H1 (cell line): ENCODE data around the gene KBTBD3. TPM values are rescaled to one million over a fixed set of nuclear protein-coding genes. Genes with fewer than 3 reads are reported as not detected.
A peak's percentile ranks its signal among the peaks of the same experiment; 100 is the strongest.

Experiments
- BRCA1 ChIP-seq: IDR thresholded peaks from 2 replicates; pipeline ENCODE4 v1.6.1; 2012; ENCODE audit warnings: low read depth, low read length, improper control_type of control experiment
- CHD1 ChIP-seq: IDR thresholded peaks from 2 replicates; pipeline ENCODE4 v1.6.1; 2012; ENCODE audit warnings: low read depth, low read length, improper control_type of control experiment
- CHD7 ChIP-seq: fragments of 300-600 bp; sonication (generic); IDR thresholded peaks from 2 replicates; pipeline ENCODE4 v1.7.1; 2012; ENCODE audit warnings: low read length, moderate library complexity, mild to moderate bottlenecking, inconsistent platforms; ENCODE audit not compliant: insufficient replicate concordance
- EGR1 ChIP-seq: IDR thresholded peaks from 2 replicates; pipeline ENCODE4 v1.6.1; 2011; ENCODE audit warnings: low read depth, low read length, borderline replicate concordance
- KDM1A ChIP-seq: fragments of 200-600, 300-600 bp; sonication (generic); IDR thresholded peaks from 2 replicates; pipeline ENCODE4 v1.7.1; 2016; ENCODE audit warnings: mild to moderate bottlenecking, low read length, borderline replicate concordance
- KDM5A ChIP-seq: fragments of 200-600 bp; IDR thresholded peaks from 2 replicates; pipeline ENCODE4 v1.7.1; 2012; ENCODE audit warnings: mild to moderate bottlenecking, low read length, inconsistent platforms, mixed read lengths
- PHF8 ChIP-seq: fragments of 200-600 bp; sonication (generic); conservative IDR thresholded peaks from 2 replicates; pipeline ENCODE4 v1.7.1; 2012; ENCODE audit warnings: low read depth, mild to moderate bottlenecking, inconsistent platforms, low read length, moderate library complexity
- TCF12 ChIP-seq: IDR thresholded peaks from 2 replicates; pipeline ENCODE4 v1.6.1; 2011; ENCODE audit warnings: low read depth, mild to moderate bottlenecking, low read length
- USF2 ChIP-seq: IDR thresholded peaks from 2 replicates; pipeline ENCODE4 v1.6.1; 2011; ENCODE audit warnings: low read length, improper control_type of control experiment
- polyA plus RNA-seq, 7 experiments: library from polyadenylated mRNA; depleted of rRNA in 3 of 7; stranded (reverse) in 5 of 7; unstranded in 2 of 7; fragments of >200 nt in 5 of 7; fragments of 200-250 nt in 2 of 7; gene quantifications; 1 replicate in 5 of 7; 2 replicates in 1 of 7; 4 replicates in 1 of 7; pipeline versions ENCODE4 v1.2.1 to v1.2.3, GENCODE V29; 2011 to 2013; ENCODE audit warnings: missing spikeins in 2 of 7, mixed read lengths in 2 of 7
- total RNA-seq: library from RNA; stranded (reverse); fragmentation: NEBNext Ultra II Directional; extraction: Animal tissue kit (Norgen Biotek cat#: 25700); gene quantifications from 2 replicates; pipeline ENCODE4 v1.2.1, GENCODE V29; 2021

KBTBD3 gene
- total and polyA plus RNA-seq, 2 of the 8 experiments (the other 6 are each of a cell fraction or from before 2014, with no cell fraction given) = 1.2 to 6.1 TPM

GRCh38 chr11:106021967-106022794, 55.0 kb downstream of the KBTBD3 start, which contains the start of gene MSANTD4 (continued):
- TF ChIP-seq CHD7 = no peak
- no peak for TF ChIP-seq EGR1
- no peak for TF ChIP-seq CHD1
- TF ChIP-seq PHF8 = peak; percentile 71
- no peak for TF ChIP-seq BRCA1
- TF ChIP-seq TCF12 = 0 out of 2 replicates have a peak, but pooled peaks have one; percentile 6
- TF ChIP-seq KDM5A = no peak
- TF ChIP-seq KDM1A = no peak
- TF ChIP-seq USF2 = peak; percentile 38
